OCI-LY1 (cell line): ENCODE measurements around the gene C6orf163.

Experiments
- H2AFZ ChIP-seq: fragments of 200-600 bp; sonication (generic), shearing (Covaris generic); 2 replicates; pipeline ENCODE4 v1.6.0; 2014; ENCODE audit warnings: antibody characterized with exemption, mild to moderate bottlenecking, low read length
- H3F3A ChIP-seq: fragments of 200-600 bp; sonication (generic), shearing (Covaris generic); 2 replicates; pipeline ENCODE4 v1.6.0; 2014; ENCODE audit warnings: mild to moderate bottlenecking, antibody characterized with exemption, low read length, moderate library complexity; ENCODE audit not compliant: insufficient read depth
- H3K27ac ChIP-seq: fragments of 200-600 bp; sonication (generic); 2 replicates; pipeline ENCODE4 v1.5.1; 2014; ENCODE audit warnings: low read length, mixed run types, mild to moderate bottlenecking, low read depth; ENCODE audit not compliant: poor library complexity, severe bottlenecking
- H3K27me3 ChIP-seq: fragments of 200-600 bp; sonication (generic); 2 replicates; pipeline ENCODE4 v1.6.0; 2014; ENCODE audit warnings: antibody characterized with exemption, mild to moderate bottlenecking, low read length, moderate library complexity; ENCODE audit not compliant: insufficient read depth
- H3K36me3 ChIP-seq: fragments of 200-600 bp; sonication (generic); 2 replicates; pipeline ENCODE4 v1.6.1; 2014; ENCODE audit warnings: mild to moderate bottlenecking, antibody characterized with exemption, low read length, moderate library complexity, mixed read lengths; ENCODE audit not compliant: insufficient read depth
- H3K4me1 ChIP-seq: fragments of 200-600 bp; sonication (generic); 2 replicates; pipeline ENCODE4 v1.5.1; 2014; ENCODE audit warnings: mild to moderate bottlenecking, low read length, moderate library complexity; ENCODE audit not compliant: insufficient read depth, severe bottlenecking
- H3K4me2 ChIP-seq: fragments of 200-600 bp; sonication (generic), shearing (Covaris generic); 2 replicates; pipeline ENCODE4 v1.6.1; 2014; ENCODE audit warnings: low read length
- H3K4me3 ChIP-seq: fragments of 200-600 bp; sonication (generic); 2 replicates; pipeline ENCODE4 v1.5.1; 2014; ENCODE audit warnings: low read length, low read depth, mild to moderate bottlenecking, mixed read lengths; ENCODE audit not compliant: poor library complexity, severe bottlenecking
- H3K79me2 ChIP-seq: fragments of 200-600 bp; shearing (Covaris generic); 2 replicates; pipeline ENCODE4 v1.6.1; 2016; ENCODE audit warnings: mixed run types, low read length, mixed read lengths; ENCODE audit not compliant: insufficient read depth
- H3K9ac ChIP-seq: fragments of 200-600 bp; sonication (generic), shearing (Covaris generic); 2 replicates; pipeline ENCODE4 v1.6.1; 2014; ENCODE audit warnings: mild to moderate bottlenecking, low read length, mixed read lengths
- H3K9me2 ChIP-seq: fragments of 200-600 bp; sonication (generic), shearing (Covaris generic); 2 replicates; pipeline ENCODE4 v1.6.1; 2014; ENCODE audit warnings: low read depth, mild to moderate bottlenecking, low read length, mixed read lengths
- H3K9me3 ChIP-seq: fragments of 200-600 bp; shearing (Covaris generic); 2 replicates; pipeline ENCODE4 v1.6.1; 2014; ENCODE audit warnings: low read length, mixed read lengths
- H4K20me1 ChIP-seq: fragments of 200-600 bp; sonication (generic), shearing (Covaris generic); 2 replicates; pipeline ENCODE4 v1.6.0; 2016; ENCODE audit warnings: mild to moderate bottlenecking, low read length; ENCODE audit not compliant: insufficient read depth
- CTCF ChIP-seq: fragments of 200-600 bp; sonication (generic), shearing (Covaris generic); IDR thresholded peaks from 2 replicates; pipeline ENCODE4 v1.5.1; 2017; ENCODE audit warnings: mild to moderate bottlenecking, antibody characterized with exemption, low read length, moderate library complexity, mixed read lengths
- EZH2 ChIP-seq: fragments of 200-600 bp; sonication (generic), shearing (Covaris generic); IDR thresholded peaks from 2 replicates; pipeline ENCODE4 v1.8.0; 2017; ENCODE audit warnings: borderline replicate concordance, mixed run types, mild to moderate bottlenecking, antibody characterized with exemption, low read length, moderate library complexity, mixed read lengths

Gene C6orf163

GRCh38 chr6:87396595-87397392 lies 52.2 kb downstream of the C6orf163 start:
- H3K9me3 ChIP-seq = no peaks in the 10 kb centered on the region
- H3K9ac ChIP-seq = no peak overlapping the region
- no peaks in the 10 kb centered on the region for H4K20me1 ChIP-seq
- no peak overlapping the region for H3K4me2 ChIP-seq
- no peak overlapping the region for H3K27ac ChIP-seq
- no peaks in the 10 kb centered on the region for H3K9me2 ChIP-seq
- H3K4me3 ChIP-seq = no peak overlapping the region
- TF ChIP-seq CTCF (peak; percentile 30; the same call in 1 of the 2 replicates), EZH2 (no peak)
- no peaks in the 10 kb centered on the region for H3K36me3 ChIP-seq
- H3K27me3 ChIP-seq = no peaks in the 10 kb centered on the region
- no peaks in the 10 kb centered on the region for H3F3A ChIP-seq
- H2AFZ ChIP-seq = no peak overlapping the region
- H3K79me2 ChIP-seq = no peaks in the 10 kb centered on the region
- peaks cover 9% of the 10 kb centered on the region for H3K4me1 ChIP-seq

GRCh38 chr6:87397656-87398055 lies 53.0 kb downstream of the C6orf163 start:
- Histone ChIP-seq H3K9me3 (no peaks in the 10 kb centered on the region), H3K79me2 (no peaks in the 10 kb centered on the region), H3K27ac (no peak overlapping the region), H2AFZ (no peak overlapping the region), H3K27me3 (no peaks in the 10 kb centered on the region), H4K20me1 (no peaks in the 10 kb centered on the region), H3K9ac (no peak overlapping the region), H3K4me2 (no peak overlapping the region), H3K4me3 (no peak overlapping the region), H3K9me2 (no peaks in the 10 kb centered on the region), H3K4me1 (peaks cover 9% of the 10 kb centered on the region), H3F3A (no peaks in the 10 kb centered on the region; the same call in 1 of the 2 replicates), H3K36me3 (no peaks in the 10 kb centered on the region)
- TF ChIP-seq EZH2 (no peak), CTCF (no peak)

- Histone ChIP-seq H3F3A (no peaks in the 10 kb centered on the region; the same call in 1 of the 2 replicates), H3K9me2 (no peaks in the 10 kb centered on the region), H3K4me3 (no peak overlapping the region), H3K79me2 (no peaks in the 10 kb centered on the region), H3K27me3 (no peaks in the 10 kb centered on the region), H3K9me3 (no peaks in the 10 kb centered on the region), H3K4me2 (no peak overlapping the region), H4K20me1 (no peaks in the 10 kb centered on the region), H3K4me1 (peaks cover 5% of the 10 kb centered on the region), H3K27ac (no peak overlapping the region), H3K36me3 (no peaks in the 10 kb centered on the region), H2AFZ (no peak overlapping the region), H3K9ac (no peak overlapping the region)
- TF ChIP-seq CTCF = no peak
Observed at GRCh38 chr6:87401832-87402231, 57.2 kb downstream of the C6orf163 start.
